OCI-LY3 (cell line): ENCODE measurements around the gene IRF9.

Experiments used
- CTCF ChIP-seq: fragments of 200-600, 300-600 bp; sonication (generic); IDR thresholded peaks from 2 replicates; pipeline ENCODE4 v1.5.1; 2014; ENCODE audit warnings: antibody characterized with exemption, low read length, low read depth
- EZH2phosphoT487 ChIP-seq: fragments of 200-600 bp; shearing (Covaris generic); IDR thresholded peaks from 2 replicates; pipeline ENCODE4 v1.6.1; 2018; ENCODE audit warnings: antibody characterized with exemption, mixed run types, low read depth

GRCh38 chr14:24186831-24187538 lies 25.9 kb downstream of the IRF9 start:
- TF ChIP-seq CTCF (no peak), EZH2phosphoT487 (no peak)
